ENCODE measurements around the gene GON4L. TPM values are rescaled to one million over a fixed set of nuclear protein-coding genes. Genes with fewer than 3 reads are reported as not detected.
A peak's percentile ranks its signal among the peaks of the same experiment; 100 is the strongest.
"Not testable (repeated sequence)": the region's sequence is repeated elsewhere in the genome, so short reads cannot be mapped to it uniquely, and the experiment has no call there.

GON4L gene
- total RNA-seq, 1 donor from 2014 or later = 19.9 TPM

DNA sequence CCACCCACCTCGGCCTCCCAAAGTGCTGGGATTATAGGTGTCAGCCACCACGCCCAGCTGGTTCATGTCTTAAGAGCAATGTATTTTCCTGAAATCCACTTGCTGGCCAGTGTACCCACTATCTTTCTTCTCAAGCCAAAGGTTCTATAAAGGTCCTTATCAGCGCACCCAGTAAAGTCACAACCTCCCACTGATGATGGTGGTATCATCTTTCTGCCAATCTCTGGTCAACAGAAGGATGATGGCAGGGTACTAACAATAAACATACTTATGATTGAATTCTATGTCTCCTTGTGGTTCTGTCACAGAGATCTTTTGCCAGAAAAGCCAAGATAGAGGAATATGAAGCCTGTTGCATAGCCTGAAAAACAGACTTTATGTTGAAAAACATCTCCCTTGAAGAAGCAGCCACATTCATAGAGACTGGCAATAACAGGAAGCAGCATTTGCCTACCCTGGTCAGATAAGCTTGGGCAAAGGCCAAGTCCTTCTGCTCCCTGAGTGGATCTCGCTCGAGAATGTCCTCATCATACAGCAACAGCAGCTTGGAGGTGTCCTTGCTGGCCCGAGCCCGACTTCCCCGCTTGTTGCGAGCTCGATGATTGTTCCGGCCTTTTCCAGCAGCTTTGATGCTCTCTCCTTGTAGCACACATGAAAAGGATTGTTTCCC is 95.1 kb downstream of the GON4L start:
- intact Hi-C loops (cut with DNase I) = no loop called here
- Histone ChIP-seq H3K36me3 (peaks cover 75 to 88% of the 10 kb centered on the region in 2 donors), H3K27ac (no peak overlapping the region), H3K27me3 (no peaks in the 10 kb centered on the region), H3K4me1 (no peaks in the 10 kb centered on the region), H3K4me3 (no peak overlapping the region), H3K9me3 (no peaks in the 10 kb centered on the region)
- DNase-seq (ENCODE audit: low spot score in 2 of 2) = no peak
- TF ChIP-seq, protein P1, sequence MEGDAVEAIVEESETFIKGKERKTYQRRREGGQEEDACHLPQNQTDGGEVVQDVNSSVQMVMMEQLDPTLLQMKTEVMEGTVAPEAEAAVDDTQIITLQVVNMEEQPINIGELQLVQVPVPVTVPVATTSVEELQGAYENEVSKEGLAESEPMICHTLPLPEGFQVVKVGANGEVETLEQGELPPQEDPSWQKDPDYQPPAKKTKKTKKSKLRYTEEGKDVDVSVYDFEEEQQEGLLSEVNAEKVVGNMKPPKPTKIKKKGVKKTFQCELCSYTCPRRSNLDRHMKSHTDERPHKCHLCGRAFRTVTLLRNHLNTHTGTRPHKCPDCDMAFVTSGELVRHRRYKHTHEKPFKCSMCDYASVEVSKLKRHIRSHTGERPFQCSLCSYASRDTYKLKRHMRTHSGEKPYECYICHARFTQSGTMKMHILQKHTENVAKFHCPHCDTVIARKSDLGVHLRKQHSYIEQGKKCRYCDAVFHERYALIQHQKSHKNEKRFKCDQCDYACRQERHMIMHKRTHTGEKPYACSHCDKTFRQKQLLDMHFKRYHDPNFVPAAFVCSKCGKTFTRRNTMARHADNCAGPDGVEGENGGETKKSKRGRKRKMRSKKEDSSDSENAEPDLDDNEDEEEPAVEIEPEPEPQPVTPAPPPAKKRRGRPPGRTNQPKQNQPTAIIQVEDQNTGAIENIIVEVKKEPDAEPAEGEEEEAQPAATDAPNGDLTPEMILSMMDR (IDR thresholded peaks at IDR 0.05) = no peak

DNA sequence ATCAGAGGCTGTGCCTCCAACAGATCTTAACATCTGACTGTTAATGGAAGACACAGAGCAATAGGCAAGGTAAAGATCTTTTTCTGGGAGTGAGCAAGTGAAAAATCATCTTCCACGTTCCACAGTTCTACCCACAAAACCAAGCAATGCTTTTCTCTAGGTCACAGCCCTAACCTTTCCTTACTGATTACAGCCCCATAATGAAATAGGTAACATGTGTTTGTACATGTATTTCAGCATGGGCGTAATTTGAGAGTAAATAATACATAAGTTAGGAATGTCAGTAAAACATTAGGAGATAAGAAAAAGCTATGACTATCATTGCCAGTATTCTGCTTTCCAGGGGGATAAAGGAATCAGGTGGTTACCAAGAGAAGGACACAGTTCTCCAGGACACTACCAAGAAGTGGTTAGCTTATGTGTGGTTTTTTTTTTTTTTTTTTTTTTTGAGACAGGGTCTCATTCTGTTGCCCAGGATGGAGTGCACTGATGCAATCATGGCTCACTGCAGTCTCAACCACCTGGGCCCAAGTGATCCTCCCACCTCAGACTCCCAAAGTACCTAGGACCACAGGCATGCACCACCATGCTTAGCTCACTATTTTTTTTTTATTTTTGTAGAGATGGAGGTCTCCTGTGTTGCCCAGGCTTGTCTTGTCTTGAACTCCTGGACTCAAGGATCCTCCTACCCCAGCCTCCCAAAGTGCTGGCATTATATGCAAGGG is 96.1 kb downstream of the GON4L start:
- Histone ChIP-seq H3K27me3 (no peaks in the 10 kb centered on the region), H3K4me1 (no peaks in the 10 kb centered on the region), H3K27ac (no peak overlapping the region), H3K36me3 (peaks cover 75 to 88% of the 10 kb centered on the region in 2 donors), H3K9me3 (no peaks in the 10 kb centered on the region), H3K4me3 (no peak overlapping the region)
- no peak for DNase-seq (ENCODE audit: low spot score in 2 of 2)
- intact Hi-C loops (cut with DNase I) = no loop called here
- TF ChIP-seq, protein P1 (IDR thresholded peaks at IDR 0.05) = no peak

GRCh38 chr1:155759966-155760630 is 96.9 kb downstream of the GON4L start:
- TF ChIP-seq, protein P1 (IDR thresholded peaks at IDR 0.05) = no peak
- H3K4me3 ChIP-seq = no peak overlapping the region
- intact Hi-C loops (cut with DNase I) = no loop called here
- DNase-seq (ENCODE audit: low spot score in 2 of 2) = no peak
- H3K27ac ChIP-seq = no peak overlapping the region
- no peaks in the 10 kb centered on the region for H3K27me3 ChIP-seq
- H3K4me1 ChIP-seq = no peaks in the 10 kb centered on the region
- H3K9me3 ChIP-seq = no peaks in the 10 kb centered on the region
- H3K36me3 ChIP-seq = peaks cover 73 to 86% of the 10 kb centered on the region in 2 donors

GRCh38 chr1:155759017-155759416 is 98.0 kb downstream of the GON4L start:
- intact Hi-C loops (cut with DNase I); H3K9me3 ChIP-seq; DNase-seq (ENCODE audit: low spot score in 2 of 2); H3K4me1 ChIP-seq; H3K4me3 ChIP-seq; H3K27me3 ChIP-seq; H3K27ac ChIP-seq: not testable (repeated sequence)
- H3K36me3 ChIP-seq = peaks cover 68 to 78% of the 10 kb centered on the region in 2 donors

DNA sequence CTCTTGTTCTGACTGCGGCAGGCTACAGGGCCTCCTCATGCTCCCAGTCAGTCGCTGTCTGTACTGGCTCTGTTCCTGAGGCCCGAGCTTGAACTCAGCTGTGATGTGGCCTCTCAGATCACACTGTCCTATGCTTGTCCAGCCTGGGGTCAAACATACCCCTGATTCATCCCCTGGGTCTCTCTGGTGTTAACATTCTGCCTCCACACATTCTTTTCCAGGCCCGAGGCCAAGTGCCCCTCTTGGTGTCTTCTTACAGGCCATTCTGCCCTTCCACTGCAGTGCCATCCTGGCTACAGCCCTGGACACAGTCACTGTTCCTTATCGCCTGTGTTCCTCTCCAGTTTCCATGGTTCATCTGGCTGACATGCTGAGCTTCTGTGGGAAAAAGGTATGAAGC is 108.9 kb downstream of the GON4L start:
- H3K27me3 ChIP-seq; H3K27ac ChIP-seq; H3K4me1 ChIP-seq; H3K9me3 ChIP-seq; H3K4me3 ChIP-seq; DNase-seq (ENCODE audit: low spot score in 2 of 2); intact Hi-C loops (cut with DNase I): not testable (repeated sequence)
- peaks cover 20 to 40% of the 10 kb centered on the region in 2 donors for H3K36me3 ChIP-seq

DNA sequence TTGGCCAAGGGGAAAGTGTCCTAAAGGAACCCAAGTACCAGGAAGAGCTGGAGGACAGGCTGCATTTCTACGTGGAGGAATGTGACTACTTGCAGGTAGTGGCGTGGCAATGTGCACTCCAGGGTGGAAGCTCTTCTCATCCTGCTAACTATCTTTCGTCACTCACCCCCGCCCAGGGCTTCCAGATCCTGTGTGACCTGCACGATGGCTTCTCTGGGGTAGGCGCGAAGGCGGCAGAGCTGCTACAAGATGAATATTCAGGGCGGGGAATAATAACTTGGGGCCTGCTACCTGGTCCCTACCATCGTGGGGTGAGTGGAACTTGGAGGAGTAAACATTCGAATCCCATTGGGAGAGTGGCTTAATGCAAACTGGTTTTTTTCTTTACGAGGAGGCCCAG is 109.4 kb downstream of the GON4L start:
- H3K9me3 ChIP-seq; DNase-seq (ENCODE audit: low spot score in 2 of 2); H3K27me3 ChIP-seq; intact Hi-C loops (cut with DNase I); H3K4me3 ChIP-seq; H3K4me1 ChIP-seq; H3K27ac ChIP-seq: not testable (repeated sequence)
- H3K36me3 ChIP-seq = peaks cover 18 to 34% of the 10 kb centered on the region in 2 donors

- peak; percentile 89 to 98 for DNase-seq (ENCODE audit: low spot score in 2 of 2)
- Histone ChIP-seq H3K36me3 (peaks cover 5 to 17% of the 10 kb centered on the region in 2 donors), H3K27ac (peak overlapping the region; percentile 74 to 78), H3K4me3 (peak overlapping the region; percentile 65 to 76)
- not testable (repeated sequence) for H3K9me3 ChIP-seq, H3K4me1 ChIP-seq, H3K27me3 ChIP-seq
- intact Hi-C loops (cut with DNase I) = loop anchor here (1.0 kb wide), 1 partner anchor 468 kb away; the partner anchor contains the start of gene HCN3
These were observed 111.5 kb downstream of the GON4L start for GRCh38 chr1:155745284-155746228.
